ENCODE data around the gene LOC101059915.

Gene LOC101059915

GRCh38 chrX:71619193-71619592, 48.2 kb upstream of the LOC101059915 start:
- H3K4me2 ChIP-seq (replicated peaks; ENCODE audit: extremely low read depth, low read length, poor library complexity, severe bottlenecking), result no peak overlapping the region
- H3K4me3 Mint-ChIP-seq, result no peak overlapping the region

GRCh38 chrX:71619986-71620385, 47.4 kb upstream of the LOC101059915 start:
- Histone ChIP-seq H3K79me2 (ENCODE audit: insufficient read depth, low read length) (no peaks in the 10 kb centered on the region), H2AFZ (ENCODE audit: insufficient read depth, low read depth, low read length, poor library complexity, severe bottlenecking) (no peak overlapping the region), H3K9ac (ENCODE audit: insufficient read depth, low read length, poor library complexity, severe bottlenecking) (no peak overlapping the region), H3K9me3 (replicated peaks in 1 of 2; ENCODE audit: control insufficient read depth in 1 of 2, insufficient read depth in 1 of 2, low read length in 2 of 2) (no peaks in the 10 kb centered on the region), H3K4me2 (replicated peaks; ENCODE audit: extremely low read depth, low read length, poor library complexity, severe bottlenecking) (no peak overlapping the region), H3K36me3 (replicated peaks in 1 of 2; ENCODE audit: control insufficient read depth in 1 of 2, insufficient read depth in 2 of 2, low read length in 2 of 2) (no peaks in the 10 kb centered on the region), H3K27me3 (ENCODE audit: control insufficient read depth in 2 of 2, insufficient read depth in 2 of 2, low read length in 2 of 2) (no peaks in the 10 kb centered on the region), H4K20me1 (ENCODE audit: insufficient read depth, low read length) (no peaks in the 10 kb centered on the region), H3K4me3 (replicated peaks in 1 of 3; ENCODE audit: low read depth in 2 of 3, low read length in 3 of 3) (no peak overlapping the region), H3K27ac (ENCODE audit: low read depth in 1 of 2, low read length in 2 of 2) (no peak overlapping the region), H3K4me1 (ENCODE audit: control insufficient read depth in 1 of 2, insufficient read depth in 2 of 2, low read length in 2 of 2) (peaks cover 18 to 20% of the 10 kb centered on the region in 2 donors)
- Mint-ChIP-seq H3K4me3 (no peak overlapping the region), H3K4me1 (peaks cover 19% of the 10 kb centered on the region), H3K27ac (peak overlapping the region in 1 of 7 donors; percentile 49), H3K36me3 (peaks cover under 1 to 6% of the 10 kb centered on the region in 2 donors), H3K9me3 (peaks cover 0 to 2% (median 0%) of the 10 kb centered on the region in 7 donors), H3K27me3 (ENCODE audit: low read depth in 3 of 3) (peaks cover 0 to 8% (median 2%) of the 10 kb centered on the region in 3 donors)
- no peak for DNase-seq
- TF ChIP-seq, protein P1, sequence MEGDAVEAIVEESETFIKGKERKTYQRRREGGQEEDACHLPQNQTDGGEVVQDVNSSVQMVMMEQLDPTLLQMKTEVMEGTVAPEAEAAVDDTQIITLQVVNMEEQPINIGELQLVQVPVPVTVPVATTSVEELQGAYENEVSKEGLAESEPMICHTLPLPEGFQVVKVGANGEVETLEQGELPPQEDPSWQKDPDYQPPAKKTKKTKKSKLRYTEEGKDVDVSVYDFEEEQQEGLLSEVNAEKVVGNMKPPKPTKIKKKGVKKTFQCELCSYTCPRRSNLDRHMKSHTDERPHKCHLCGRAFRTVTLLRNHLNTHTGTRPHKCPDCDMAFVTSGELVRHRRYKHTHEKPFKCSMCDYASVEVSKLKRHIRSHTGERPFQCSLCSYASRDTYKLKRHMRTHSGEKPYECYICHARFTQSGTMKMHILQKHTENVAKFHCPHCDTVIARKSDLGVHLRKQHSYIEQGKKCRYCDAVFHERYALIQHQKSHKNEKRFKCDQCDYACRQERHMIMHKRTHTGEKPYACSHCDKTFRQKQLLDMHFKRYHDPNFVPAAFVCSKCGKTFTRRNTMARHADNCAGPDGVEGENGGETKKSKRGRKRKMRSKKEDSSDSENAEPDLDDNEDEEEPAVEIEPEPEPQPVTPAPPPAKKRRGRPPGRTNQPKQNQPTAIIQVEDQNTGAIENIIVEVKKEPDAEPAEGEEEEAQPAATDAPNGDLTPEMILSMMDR (IDR thresholded peaks at IDR 0.05), result no peak
- intact Hi-C loops (cut with micrococcal nuclease), result no loop called here
- no CpG with 5 or more reads among the region's 1 CpG for WGBS (ENCODE audit: insufficient coverage)

More at GRCh38 chrX:71619193-71619592, 48.2 kb upstream of the LOC101059915 start:
- TF ChIP-seq, protein P1 (IDR thresholded peaks at IDR 0.05), result no peak
- Mint-ChIP-seq H3K27ac (no peak overlapping the region), H3K27me3 (ENCODE audit: low read depth in 3 of 3) (peaks cover 0 to 8% (median 2%) of the 10 kb centered on the region in 3 donors), H3K4me1 (peaks cover 19% of the 10 kb centered on the region), H3K9me3 (peaks cover 0 to 2% (median 0%) of the 10 kb centered on the region in 7 donors), H3K36me3 (peaks cover 6 to 10% of the 10 kb centered on the region in 2 donors)
- Histone ChIP-seq H3K79me2 (ENCODE audit: insufficient read depth, low read length) (no peaks in the 10 kb centered on the region), H4K20me1 (ENCODE audit: insufficient read depth, low read length) (no peaks in the 10 kb centered on the region), H2AFZ (ENCODE audit: insufficient read depth, low read depth, low read length, poor library complexity, severe bottlenecking) (no peak overlapping the region), H3K4me3 (replicated peaks in 1 of 3; ENCODE audit: low read depth in 2 of 3, low read length in 3 of 3) (no peak overlapping the region), H3K27ac (ENCODE audit: low read depth in 1 of 2, low read length in 2 of 2) (no peak overlapping the region), H3K9ac (ENCODE audit: insufficient read depth, low read length, poor library complexity, severe bottlenecking) (no peak overlapping the region), H3K9me3 (replicated peaks in 1 of 2; ENCODE audit: control insufficient read depth in 1 of 2, insufficient read depth in 1 of 2, low read length in 2 of 2) (no peaks in the 10 kb centered on the region), H3K36me3 (replicated peaks in 1 of 2; ENCODE audit: control insufficient read depth in 1 of 2, insufficient read depth in 2 of 2, low read length in 2 of 2) (no peaks in the 10 kb centered on the region), H3K27me3 (ENCODE audit: control insufficient read depth in 2 of 2, insufficient read depth in 2 of 2, low read length in 2 of 2) (no peaks in the 10 kb centered on the region), H3K4me1 (ENCODE audit: control insufficient read depth in 1 of 2, insufficient read depth in 2 of 2, low read length in 2 of 2) (peaks cover 18 to 20% of the 10 kb centered on the region in 2 donors)
- intact Hi-C loops (cut with micrococcal nuclease), result no loop called here
- no peak for DNase-seq
- no CpG with 5 or more reads among the region's 8 CpGs for WGBS (ENCODE audit: insufficient coverage)
